Spleen (tissue), 7 donors: ENCODE results near the gene RUNDC1.

Experiments used
- CTCF ChIP-seq, 11 experiments: fragments of 200-600 bp in 7 of 11; fragments of 450-650 bp in 4 of 11; sonication (generic) in 4 of 11; IDR thresholded peaks in 8 of 11; conservative IDR thresholded peaks in 3 of 11; 1 replicate in 7 of 11; 2 replicates in 4 of 11; pipeline versions ENCODE4 v1.4.0 to v1.8.0; 2016 to 2021; ENCODE audit warnings: antibody characterized with exemption in 11 of 11, inconsistent platforms in 4 of 11, mild to moderate bottlenecking in 1 of 11
- POLR2A ChIP-seq, 3 donors: fragments of 450-650 bp; IDR thresholded peaks; one replicate each; pipeline ENCODE4 v1.5.1; 2017; ENCODE audit warnings: antibody characterized with exemption in 3 of 3, mild to moderate bottlenecking in 1 of 3
- POLR2AphosphoS5 ChIP-seq, 3 donors: sonication (generic); formaldehyde crosslinking; IDR thresholded peaks; one replicate each; pipeline ENCODE4 v1.5.1; 2017; ENCODE audit warnings: antibody characterized with exemption in 3 of 3
- donor health status: DM: no; HTN: no; CAD: no; lungs with moderate emphysema.
- donor health status: DM: no; HTN: no; CAD: no.
- donor health status: DM: no; HTN: no; CAD: no.

GRCh38 chr17:42992872-42993271 is 12.5 kb downstream of the RUNDC1 start:
- TF ChIP-seq POLR2AphosphoS5 (IDR thresholded peaks at IDR 0.05) (no peak), CTCF (IDR thresholded peaks at IDR 0.05 in 8 of 11, conservative IDR thresholded peaks at IDR 0.05 in 3 of 11) (no peak), POLR2A (IDR thresholded peaks at IDR 0.05) (no peak)
